Endothelial cell (in vitro differentiated cells): ENCODE measurements around the gene LRFN2. TPM values are rescaled to one million over a fixed set of nuclear protein-coding genes. Genes with fewer than 3 reads are reported as not detected.

ENCODE experiments used
- DNase-seq: peaks from one replicate; pipeline ENCODE4 v3.0.0; 2021; ENCODE audit warnings: low spot score
- H3K27ac Mint-ChIP-seq: one replicate; pipeline ENCODE4 v1.8.0; 2021; ENCODE audit warnings: mixed read lengths, inconsistent platforms; ENCODE audit not compliant: unreplicated experiment
- H3K27me3 Mint-ChIP-seq: one replicate; pipeline ENCODE4 v1.8.0; 2021; ENCODE audit warnings: mild to moderate bottlenecking, moderate library complexity, mixed read lengths, inconsistent platforms; ENCODE audit not compliant: unreplicated experiment
- H3K36me3 Mint-ChIP-seq: one replicate; pipeline ENCODE4 v1.8.0; 2021; ENCODE audit warnings: mild to moderate bottlenecking, low read depth, mixed read lengths, inconsistent platforms; ENCODE audit not compliant: unreplicated experiment
- H3K4me1 Mint-ChIP-seq: one replicate; pipeline ENCODE4 v1.8.0; 2021; ENCODE audit warnings: mild to moderate bottlenecking, mixed read lengths, inconsistent platforms; ENCODE audit not compliant: unreplicated experiment
- H3K4me3 Mint-ChIP-seq: one replicate; pipeline ENCODE4 v1.8.0; 2021; ENCODE audit warnings: mild to moderate bottlenecking, mixed read lengths, inconsistent platforms; ENCODE audit not compliant: unreplicated experiment
- H3K9me3 Mint-ChIP-seq: one replicate; pipeline ENCODE4 v1.8.0; 2021; ENCODE audit warnings: mixed read lengths, inconsistent platforms; ENCODE audit not compliant: unreplicated experiment
- total RNA-seq: library from RNA; stranded (reverse); fragmentation: NEBNext Ultra II Directional; extraction: Animal tissue kit (Norgen Biotek cat#: 25700); gene quantifications from one replicate; pipeline ENCODE4 v1.2.1, GENCODE V29; 2021; ENCODE audit not compliant: unreplicated experiment
- TF ChIP-seq, protein P1 (sequence below): fragments of 200-600 bp; sonication (generic); IDR thresholded peaks from one replicate; pipeline ENCODE4 v1.5.0; 2021; ENCODE audit warnings: antibody characterized with exemption; ENCODE audit not compliant: unreplicated experiment

The LRFN2 gene
- total RNA-seq, 1 donor from 2014 or later: 0.59 TPM

DNA sequence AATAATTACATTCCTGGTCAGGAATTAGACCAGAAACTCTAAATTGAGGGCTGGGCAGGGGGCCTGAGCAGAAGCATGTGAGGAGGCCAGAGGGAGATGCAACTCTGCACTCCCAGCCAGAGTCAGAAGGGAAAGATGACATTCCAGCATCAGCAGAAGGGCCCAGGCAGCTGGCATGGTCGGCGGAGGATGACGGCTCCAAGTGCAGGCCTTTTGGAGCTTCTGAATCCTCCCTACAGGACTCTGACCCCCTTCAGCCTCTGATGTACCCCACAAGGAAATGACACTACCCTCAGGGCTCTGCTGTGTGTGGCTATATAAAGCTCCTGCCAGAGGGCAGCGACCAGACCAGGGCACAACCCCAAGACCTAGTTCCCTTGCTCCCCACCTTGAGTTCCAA is 1.9 kb downstream of the LRFN2 start:
- no peaks in the 10 kb centered on the region for H3K9me3 Mint-ChIP-seq
- H3K4me3 Mint-ChIP-seq: no peak overlapping the region
- no peaks in the 10 kb centered on the region for H3K36me3 Mint-ChIP-seq
- no peak for DNase-seq
- H3K27me3 Mint-ChIP-seq: peaks cover 11% of the 10 kb centered on the region
- no peak overlapping the region for H3K27ac Mint-ChIP-seq
- TF ChIP-seq, protein P1, sequence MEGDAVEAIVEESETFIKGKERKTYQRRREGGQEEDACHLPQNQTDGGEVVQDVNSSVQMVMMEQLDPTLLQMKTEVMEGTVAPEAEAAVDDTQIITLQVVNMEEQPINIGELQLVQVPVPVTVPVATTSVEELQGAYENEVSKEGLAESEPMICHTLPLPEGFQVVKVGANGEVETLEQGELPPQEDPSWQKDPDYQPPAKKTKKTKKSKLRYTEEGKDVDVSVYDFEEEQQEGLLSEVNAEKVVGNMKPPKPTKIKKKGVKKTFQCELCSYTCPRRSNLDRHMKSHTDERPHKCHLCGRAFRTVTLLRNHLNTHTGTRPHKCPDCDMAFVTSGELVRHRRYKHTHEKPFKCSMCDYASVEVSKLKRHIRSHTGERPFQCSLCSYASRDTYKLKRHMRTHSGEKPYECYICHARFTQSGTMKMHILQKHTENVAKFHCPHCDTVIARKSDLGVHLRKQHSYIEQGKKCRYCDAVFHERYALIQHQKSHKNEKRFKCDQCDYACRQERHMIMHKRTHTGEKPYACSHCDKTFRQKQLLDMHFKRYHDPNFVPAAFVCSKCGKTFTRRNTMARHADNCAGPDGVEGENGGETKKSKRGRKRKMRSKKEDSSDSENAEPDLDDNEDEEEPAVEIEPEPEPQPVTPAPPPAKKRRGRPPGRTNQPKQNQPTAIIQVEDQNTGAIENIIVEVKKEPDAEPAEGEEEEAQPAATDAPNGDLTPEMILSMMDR: no peak
- peaks cover 31% of the 10 kb centered on the region for H3K4me1 Mint-ChIP-seq

DNA sequence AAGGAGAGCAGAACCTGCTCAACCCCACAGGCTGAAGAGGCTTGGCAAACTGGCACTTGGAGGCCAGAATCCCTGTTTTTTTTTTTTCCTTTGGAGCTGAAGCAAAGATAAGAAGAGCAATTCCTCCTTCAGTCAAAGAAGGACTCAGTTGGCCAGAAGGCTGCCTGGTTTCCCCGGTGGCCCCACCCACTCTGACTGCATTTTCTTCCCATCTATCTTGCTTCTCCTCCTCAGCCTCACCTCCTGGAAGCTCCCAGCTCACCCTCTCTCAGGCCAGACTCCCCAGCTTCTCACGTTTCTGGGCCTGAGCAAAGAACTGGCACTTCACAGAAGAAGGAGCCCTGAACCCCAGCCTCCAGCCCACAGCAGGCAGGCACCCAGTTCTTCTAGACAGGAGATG is 2.4 kb downstream of the LRFN2 start:
- no peak for DNase-seq
- H3K4me3 Mint-ChIP-seq: no peak overlapping the region
- peaks cover 31% of the 10 kb centered on the region for H3K4me1 Mint-ChIP-seq
- H3K27ac Mint-ChIP-seq: no peak overlapping the region
- H3K36me3 Mint-ChIP-seq: no peaks in the 10 kb centered on the region
- peaks cover 11% of the 10 kb centered on the region for H3K27me3 Mint-ChIP-seq
- no peaks in the 10 kb centered on the region for H3K9me3 Mint-ChIP-seq
- TF ChIP-seq, protein P1: no peak

GRCh38 chr6:40583709-40584108 is 3.5 kb downstream of the LRFN2 start:
- TF ChIP-seq, protein P1: no peak
- Mint-ChIP-seq H3K27ac (no peak overlapping the region), H3K9me3 (no peaks in the 10 kb centered on the region), H3K36me3 (no peaks in the 10 kb centered on the region), H3K4me1 (peaks cover 28% of the 10 kb centered on the region), H3K4me3 (no peak overlapping the region), H3K27me3 (peaks cover 11% of the 10 kb centered on the region)
- no peak for DNase-seq

DNA sequence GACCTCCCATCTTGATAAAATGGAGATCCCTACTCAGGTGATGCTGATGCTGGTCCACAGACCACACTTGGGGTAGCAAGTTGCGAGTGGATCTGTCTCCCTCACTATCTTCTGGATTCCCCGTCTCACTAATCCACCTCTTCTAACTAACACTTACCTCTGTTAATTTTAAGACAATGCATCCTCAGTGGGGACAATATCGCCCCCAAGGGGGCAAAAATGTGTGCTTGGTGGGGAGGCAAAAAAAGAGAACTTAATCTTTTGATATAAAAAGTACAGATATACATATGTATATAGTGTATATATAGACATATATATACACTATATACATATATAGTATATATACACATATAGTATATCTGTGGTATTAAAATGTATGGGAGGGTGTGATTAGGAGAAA is 4.3 kb downstream of the LRFN2 start:
- Mint-ChIP-seq H3K9me3 (no peaks in the 10 kb centered on the region), H3K27me3 (peaks cover 11% of the 10 kb centered on the region), H3K36me3 (no peaks in the 10 kb centered on the region), H3K4me1 (peaks cover 25% of the 10 kb centered on the region), H3K27ac (no peak overlapping the region), H3K4me3 (no peak overlapping the region)
- DNase-seq: no peak
- TF ChIP-seq, protein P1: peak; percentile 42

- H3K36me3 Mint-ChIP-seq: no peaks in the 10 kb centered on the region
- no peak for DNase-seq
- TF ChIP-seq, protein P1: no peak
- H3K9me3 Mint-ChIP-seq: no peaks in the 10 kb centered on the region
- H3K27ac Mint-ChIP-seq: no peak overlapping the region
- no peak overlapping the region for H3K4me3 Mint-ChIP-seq
- H3K4me1 Mint-ChIP-seq: peaks cover 3% of the 10 kb centered on the region
- H3K27me3 Mint-ChIP-seq: peaks cover 1% of the 10 kb centered on the region
Measured at GRCh38 chr6:40579101-40579500, 8.1 kb downstream of the LRFN2 start.
